K562 (cell line): ENCODE results near the gene HAUS6. TPM values are rescaled to one million over a fixed set of nuclear protein-coding genes. Genes with fewer than 3 reads are reported as not detected.

Experiments
- ATAC-seq: fragments of 200-7000 bp; cut with Tn5 transposase; 3 replicates; pipeline ENCODE4 v1.9.1; 2020; ENCODE audit warnings: moderate library complexity
- BruUV-seq: library from RNA; stranded (reverse); fragments of 400-500 nt; replicated peaks from 2 replicates; lab custom pipeline; 2021; lab: Mats Ljungman, UMichigan
- CTCF ChIA-PET: fragments of 300-600 bp; formaldehyde crosslinking; extraction: SDS; loops from one replicate; lab custom pipeline; 2021; ENCODE audit warnings: low intra/inter-chr PET ratio; lab: Yijun Ruan, JAX
- POLR2A ChIA-PET: fragments of 300-600, 350-650 bp; sonication (Branson Sonifier 250); formaldehyde crosslinking; extraction: SDS; loops from one replicate; lab custom pipeline; 2021; ENCODE audit warnings: antibody characterized with exemption, inconsistent platforms; lab: Yijun Ruan, JAX
- DNase-seq, 4 experiments: peaks; one replicate each; pipeline versions ENCODE4 v3.0.0 to v3.0.0-alpha.2; 2011 to 2018; ENCODE audit warnings: low spot score in 3 of 4, mixed read lengths in 3 of 4; ENCODE audit errors: extremely low read depth in 1 of 4
- FAIRE-seq: peaks from 2 replicates; lab custom pipeline; 2011; peaks lifted over from hg19 to GRCh38; lab: Jason Lieb, UNC
- H2AFZ ChIP-seq: 2 replicates; pipeline ENCODE4 v1.6.0; 2011; ENCODE audit warnings: low read depth, low read length, control low read depth, inconsistent platforms
- H3K27ac ChIP-seq: fragments of 200-600 bp; 3 replicates; pipeline ENCODE4 v1.8.0; 2011; ENCODE audit warnings: low read depth, mild to moderate bottlenecking, control low read depth, inconsistent platforms, low read length, moderate library complexity, mixed read lengths; ENCODE audit errors: extremely low read depth
- H3K27me3 ChIP-seq, 2 experiments: fragments of 300-600 bp in 1 of 2; 2 replicates in 1 of 2; 3 replicates in 1 of 2; pipeline versions ENCODE4 v1.6.0 to v1.8.0; 2011; ENCODE audit warnings: inconsistent platforms in 2 of 2, low read length in 2 of 2, mild to moderate bottlenecking in 1 of 2, mixed read lengths in 1 of 2, moderate library complexity in 1 of 2; ENCODE audit not compliant: control insufficient read depth in 2 of 2, insufficient read depth in 2 of 2
- H3K36me3 ChIP-seq: fragments of 300-600 bp; 3 replicates; pipeline ENCODE4 v1.8.0; 2011; ENCODE audit warnings: mild to moderate bottlenecking, low read length, inconsistent platforms; ENCODE audit not compliant: control insufficient read depth, insufficient read depth
- H3K4me1 ChIP-seq, 2 experiments: fragments of 200-600 bp in 1 of 2; replicated peaks in 1 of 2; 2 replicates in 1 of 2; 3 replicates in 1 of 2; pipeline versions ENCODE4 v1.5.1 to v1.8.0; 2011; ENCODE audit warnings: inconsistent platforms in 2 of 2, low read length in 2 of 2, mild to moderate bottlenecking in 1 of 2, mixed read lengths in 1 of 2, moderate library complexity in 1 of 2; ENCODE audit not compliant: control insufficient read depth in 2 of 2, insufficient read depth in 2 of 2
- H3K4me2 ChIP-seq: 2 replicates; pipeline ENCODE4 v1.6.1; 2011; ENCODE audit warnings: low read length, control low read depth, inconsistent platforms, mixed read lengths; ENCODE audit not compliant: insufficient read depth
- H3K4me3 ChIP-seq: fragments of 200-600 bp; sonication (generic), shearing (Covaris generic); 2 replicates; pipeline ENCODE4 v1.5.1; 2016; ENCODE audit warnings: control low read depth, inconsistent platforms
- H3K79me2 ChIP-seq: fragments of 200-600 bp; 3 replicates; pipeline ENCODE4 v1.8.0; 2011; ENCODE audit warnings: low read length, inconsistent platforms; ENCODE audit not compliant: control insufficient read depth, insufficient read depth
- H3K9ac ChIP-seq, 2 experiments: 2 replicates each; pipeline versions ENCODE4 v1.6.0 to v1.6.1; 2011; ENCODE audit warnings: low read depth in 2 of 2, low read length in 2 of 2, control low read depth in 1 of 2, inconsistent platforms in 1 of 2, mild to moderate bottlenecking in 1 of 2, mixed read lengths in 1 of 2; ENCODE audit not compliant: insufficient read depth in 1 of 2
- H3K9me1 ChIP-seq: one replicate; pipeline ENCODE4 v1.6.0; 2011; ENCODE audit warnings: inconsistent platforms, mild to moderate bottlenecking, low read length, moderate library complexity; ENCODE audit not compliant: control insufficient read depth, insufficient read depth
- H3K9me3 ChIP-seq: replicated peaks from 2 replicates; pipeline ENCODE4 v1.5.1; 2011; ENCODE audit warnings: low read depth, low read length, inconsistent platforms; ENCODE audit not compliant: control insufficient read depth, insufficient read depth
- H4K20me1 ChIP-seq: replicated peaks from 2 replicates; pipeline ENCODE4 v1.6.1; 2011; ENCODE audit warnings: low read length, inconsistent platforms, mixed read lengths; ENCODE audit not compliant: control insufficient read depth, insufficient read depth
- CTCF ChIP-seq, 3 experiments: IDR thresholded peaks in 2 of 3; conservative IDR thresholded peaks in 1 of 3; 2 replicates each; pipeline ENCODE4 v1.5.1; 2011 to 2012; ENCODE audit warnings: low read length in 3 of 3, mild to moderate bottlenecking in 3 of 3, control low read depth in 2 of 3, improper control_type of control experiment in 1 of 3, inconsistent platforms in 1 of 3, low read depth in 1 of 3, mixed read lengths in 1 of 3, moderate library complexity in 1 of 3; ENCODE audit not compliant: insufficient read depth in 2 of 3
- HMBOX1 ChIP-seq: sonication (generic); IDR thresholded peaks from 2 replicates; pipeline ENCODE4 v1.6.1; 2016
- WGBS: fragments of 100-300 bp; shearing (Covaris generic); methylation state at CpG from one replicate; pipeline ENCODE4 v1.1.6; 2016; ENCODE audit warnings: low coverage, mixed read lengths; ENCODE audit not compliant: insufficient coverage; ENCODE audit errors: missing lambda C conversion rate; 5-methylcytosine and 5-hydroxymethylcytosine counted together
- in situ Hi-C: fragments of 300-500 bp; cut with MboI; formaldehyde crosslinking; loops from 4 replicates; pipeline ENCODE4 v1.15.0; 2018; ENCODE audit warnings: inconsistent platforms, mixed read lengths
- intact Hi-C: fragments of 100-400 bp; cut with micrococcal nuclease; formaldehyde crosslinking; loops from 2 replicates; pipeline ENCODE4 v1.14.2; 2022
- polyA plus RNA-seq, 8 experiments: library from polyadenylated mRNA; depleted of rRNA in 4 of 8; stranded (reverse) in 5 of 8; unstranded in 3 of 8; fragments of >200 nt; fragmentation: Nextera tagmentation in 2 of 8; fragmentation: Illumina TruSeq in 1 of 8; extraction: Ambion mirVana in 2 of 8; extraction: Trizol in 1 of 8; gene quantifications; 2 replicates each; pipeline versions ENCODE4 v1.2.1 to v1.2.3, GENCODE V29; 2011 to 2014; ENCODE audit warnings: inconsistent platforms in 1 of 8, missing spikeins in 1 of 8
- total RNA-seq, 7 experiments: library from RNA; depleted of rRNA in 6 of 7; stranded (reverse); fragments of >200 nt in 6 of 7; fragmentation: Illumina TruSeq in 2 of 7; extraction: Trizol in 2 of 7; gene quantifications; 2 replicates each; pipeline versions ENCODE4 v1.2.1 to v1.2.3, GENCODE V29; 2011 to 2021; ENCODE audit warnings: low replicate concordance in 1 of 7

Gene HAUS6
- total and polyA plus RNA-seq, 9 of the 15 experiments (the other 6 are each of a cell fraction or from before 2014, with no cell fraction given): 10.2 to 31.7 (median 23.1) TPM

- Histone ChIP-seq H3K27ac (no peak overlapping the region), H3K79me2 (no peaks in the 10 kb centered on the region), H2AFZ (no peak overlapping the region), H3K9me3 (no peaks in the 10 kb centered on the region), H3K4me3 (no peak overlapping the region), H3K36me3 (no peaks in the 10 kb centered on the region), H3K9me1 (no peaks in the 10 kb centered on the region), H3K4me2 (no peak overlapping the region), H3K27me3 (no peaks in the 10 kb centered on the region; a peak in 1 of 5 replicates), H3K4me1 (peaks cover 0 to 7% of the 10 kb centered on the region in 2 experiments; a peak in 2 of 5 replicates), H3K9ac (no peak overlapping the region), H4K20me1 (no peaks in the 10 kb centered on the region)
- peak; percentile 72; the same call in 2 of the 3 replicates for ATAC-seq
- ChIA-PET CTCF (no interaction called here), POLR2A (no interaction called here)
- no peak for FAIRE-seq
- 21% methylated on average over 5 of the region's 5 CpGs for WGBS
- DNase-seq: no peak
- no peak for TF ChIP-seq HMBOX1
- TF ChIP-seq CTCF (IDR thresholded peaks at IDR 0.05 in 2 of 3, conservative IDR thresholded peaks at IDR 0.05 in 1 of 3; ENCODE audit: insufficient read depth in 2 of 3, low read depth in 1 of 3, low read length in 3 of 3): peak in 2 of 3 experiments; percentile 8 to 18; a peak in 3 of 6 replicates
- no TSS peak for BruUV-seq
- in situ Hi-C loops (loop anchor here (10.0 kb wide), 1 partner anchor 418 kb away; no protein-coding TSS in a partner anchor), intact Hi-C loops (no loop called here)
Observed at GRCh38 chr9:19036611-19037010, 66.1 kb downstream of the HAUS6 start.
